UCSD-AML1 (cell line): ENCODE measurements around the gene SCARF1.

ENCODE experiments used
- DNase-seq: peaks from one replicate; lab custom pipeline; 2025; ENCODE audit not compliant: unreplicated experiment; lab: John Stamatoyannopoulos, UW

The SCARF1 gene

DNA sequence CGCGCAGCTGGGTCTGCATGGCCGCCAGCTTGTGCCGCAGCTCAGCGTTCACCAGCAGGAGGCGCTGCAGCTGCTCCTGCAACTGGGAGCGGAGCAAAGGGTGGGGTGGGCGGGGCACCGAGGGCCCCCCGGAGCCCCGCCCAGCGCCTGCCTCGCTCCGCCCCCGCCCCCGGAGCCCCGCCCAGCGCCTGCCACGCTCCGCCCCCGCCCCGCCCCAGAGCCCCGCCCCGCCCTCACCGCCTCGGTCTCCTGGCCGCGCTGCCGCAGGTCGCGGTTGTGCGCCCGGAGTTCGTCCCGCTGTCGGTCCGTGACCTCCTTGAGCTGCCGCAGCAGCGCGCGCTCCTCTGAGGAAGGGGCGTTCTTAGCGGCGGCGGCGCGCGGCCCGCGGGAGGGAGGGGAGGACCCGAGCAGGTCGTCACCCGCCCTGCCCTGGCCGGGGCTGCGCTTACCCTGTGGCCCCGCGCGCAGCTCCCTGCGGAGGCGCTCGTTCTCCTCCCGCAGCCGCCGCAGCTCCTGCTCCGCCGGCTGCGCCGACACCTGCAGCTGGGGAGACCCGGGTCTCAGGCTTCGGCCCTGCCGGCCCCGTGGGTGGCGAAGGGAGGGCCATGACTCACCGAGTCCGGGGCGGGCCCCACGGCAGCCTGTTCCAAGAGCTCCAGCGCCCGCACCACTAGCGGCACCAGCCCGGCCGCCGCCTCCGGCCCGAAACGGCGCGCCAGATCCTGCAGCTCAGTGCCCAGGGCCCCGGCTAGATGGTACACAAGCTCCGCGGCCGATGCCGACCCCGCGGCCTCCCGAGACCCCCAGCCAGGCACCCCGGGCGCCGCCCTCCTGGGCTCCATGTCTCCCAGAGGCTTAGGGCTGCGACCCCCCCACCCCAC is 3.7 kb upstream of the SCARF1 start:
- peak; percentile 96 for DNase-seq

DNA sequence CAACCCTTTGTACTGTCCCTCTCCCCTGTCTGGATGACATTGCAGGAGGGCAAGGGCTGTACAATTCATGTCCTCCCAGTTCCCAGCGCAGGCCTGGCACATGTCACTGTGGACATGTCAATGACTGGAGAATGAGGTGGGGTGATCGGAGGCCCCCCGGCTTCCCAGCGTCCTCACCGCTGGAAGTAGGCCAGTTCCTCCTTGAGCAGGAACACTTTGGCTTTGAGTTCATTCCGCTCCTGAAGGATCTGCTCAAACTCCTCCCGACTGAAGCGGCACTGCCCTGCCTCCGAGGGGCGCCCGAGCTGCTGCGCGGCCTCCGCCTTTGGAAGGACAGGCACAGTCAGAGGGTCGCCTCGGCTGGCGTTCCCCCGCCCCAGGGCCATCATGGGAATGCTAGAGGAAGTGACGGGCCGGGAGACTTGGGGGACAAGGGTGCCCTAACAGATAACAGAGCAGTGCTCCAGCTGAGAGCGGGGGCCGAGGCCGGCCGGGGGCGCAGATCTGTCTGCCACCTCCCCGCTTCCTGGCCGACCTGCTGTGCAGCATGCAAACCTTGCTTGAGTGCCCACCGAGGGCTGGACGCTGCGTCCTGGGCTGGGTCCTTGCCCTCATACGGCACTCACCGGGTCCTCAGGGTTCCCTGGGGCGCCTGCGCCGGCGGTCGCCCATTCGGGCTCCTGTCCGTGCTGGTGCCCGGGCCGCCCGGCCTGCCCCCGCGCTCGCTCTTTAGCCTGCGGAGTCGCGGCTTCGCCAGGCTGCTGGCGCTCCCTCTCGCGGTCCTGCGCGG is 2.8 kb upstream of the SCARF1 start:
- DNase-seq: peak; percentile 80

DNA sequence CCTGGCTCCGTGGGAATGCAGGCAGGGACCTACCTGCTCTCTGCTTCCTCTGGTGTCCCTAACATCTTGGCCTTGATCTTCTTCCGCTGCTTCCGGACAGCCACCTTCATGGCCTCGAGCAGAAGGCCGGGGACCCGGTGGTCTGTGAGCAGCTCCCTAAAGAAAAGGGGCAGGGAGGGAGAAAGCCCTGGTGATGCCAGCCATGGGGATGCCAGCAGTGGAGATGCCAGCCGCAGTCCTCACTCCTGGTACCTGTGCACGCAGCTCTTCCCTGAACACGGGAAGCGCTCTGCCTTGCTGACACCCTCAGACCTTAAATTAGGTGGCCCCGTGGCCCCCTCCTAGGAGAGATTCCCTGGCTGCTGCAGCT is 2.3 kb upstream of the SCARF1 start:
- no peak for DNase-seq

DNA sequence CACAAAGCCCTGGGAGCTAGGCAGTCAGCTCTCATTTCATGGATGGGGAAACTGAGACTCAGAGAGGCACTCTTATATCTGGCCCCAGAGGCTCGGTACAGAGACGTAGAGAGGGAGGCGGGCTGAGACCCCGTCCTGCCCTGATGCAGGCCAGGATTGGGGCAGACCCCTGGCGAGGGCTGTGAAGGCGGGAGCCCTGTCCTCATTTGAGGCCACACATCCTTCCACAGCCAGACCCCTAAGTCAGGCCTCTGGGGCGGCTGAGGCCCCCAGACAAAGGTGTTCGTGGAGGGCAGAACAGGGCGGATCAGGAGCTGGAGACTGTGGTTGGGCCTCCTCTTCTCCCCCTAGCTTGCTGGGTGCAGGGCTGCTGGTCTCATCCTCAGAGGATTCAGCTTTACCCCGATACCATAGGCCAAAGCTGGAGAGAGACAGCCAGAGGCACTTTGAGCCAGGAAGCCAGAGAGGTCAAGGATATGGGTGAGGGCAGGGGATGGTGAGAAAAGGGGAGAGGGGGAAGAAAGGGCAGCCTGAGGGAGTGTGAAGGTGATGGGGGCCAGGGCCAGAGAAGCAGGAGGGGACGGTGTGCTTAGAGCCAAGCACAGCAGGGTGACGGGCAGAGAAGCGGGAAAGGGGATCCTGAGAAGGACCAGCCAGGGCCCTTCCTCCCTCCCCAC is 805 bp upstream of the SCARF1 start:
- no peak for DNase-seq

DNA sequence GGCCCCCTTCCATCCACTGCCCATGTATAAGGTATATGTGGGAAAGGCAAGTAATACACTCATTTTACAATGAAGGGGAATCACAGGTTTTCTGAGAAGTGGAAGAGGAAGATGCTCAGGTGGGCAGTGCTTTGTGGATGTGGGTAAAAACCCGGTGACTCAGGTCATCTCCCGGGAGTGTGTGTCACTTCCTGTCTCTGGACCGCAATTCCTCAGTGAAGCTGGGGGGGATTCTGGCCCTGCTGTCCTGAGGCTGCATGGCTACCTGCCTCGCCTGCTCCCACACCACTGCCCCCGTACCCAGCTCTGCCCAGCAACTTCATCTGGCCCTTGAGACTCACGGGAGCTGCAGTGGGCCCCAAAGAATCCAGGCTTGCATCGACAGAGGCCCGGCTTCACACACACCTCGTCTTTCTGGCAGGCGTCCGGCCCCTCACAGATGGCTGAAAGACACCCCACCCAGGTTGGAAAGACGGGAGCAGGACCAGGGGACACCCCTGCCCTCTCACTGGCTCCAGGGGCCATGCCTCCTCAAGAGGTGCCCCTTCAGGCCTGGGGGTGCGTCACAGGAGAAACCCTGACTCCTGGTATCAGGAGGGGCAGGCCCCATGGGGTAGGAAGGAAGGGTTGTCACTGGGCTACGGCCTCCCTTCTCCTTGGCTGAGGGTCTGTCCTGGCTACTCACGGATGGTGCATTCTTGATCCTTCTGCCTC is 882 bp downstream of the SCARF1 start:
- DNase-seq: peak; percentile 56

DNA sequence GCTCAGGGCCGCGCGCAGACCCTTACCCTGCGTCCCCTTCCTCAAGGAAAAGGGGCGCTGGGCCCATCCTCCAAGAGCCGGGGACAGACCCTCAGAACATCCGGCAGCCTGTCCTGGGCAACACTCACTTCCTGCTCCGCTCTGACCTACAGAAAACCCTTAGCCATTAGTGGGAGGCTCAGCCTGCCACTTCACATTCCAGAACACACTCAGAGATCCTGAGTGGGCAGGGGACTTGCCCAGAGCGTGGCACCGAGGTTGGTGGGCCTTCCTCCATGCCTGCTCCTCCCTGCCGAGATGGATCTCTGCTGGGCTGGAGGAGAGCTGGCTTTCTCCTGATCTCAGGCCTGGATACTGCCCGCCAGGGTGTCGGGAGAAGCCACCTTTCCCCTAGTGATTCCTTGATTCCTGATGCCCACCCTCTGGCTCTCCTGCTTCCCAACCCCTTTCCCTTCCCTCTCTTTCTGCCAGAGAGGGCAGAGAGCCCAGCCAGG is 1.5 kb downstream of the SCARF1 start:
- no peak for DNase-seq

DNA sequence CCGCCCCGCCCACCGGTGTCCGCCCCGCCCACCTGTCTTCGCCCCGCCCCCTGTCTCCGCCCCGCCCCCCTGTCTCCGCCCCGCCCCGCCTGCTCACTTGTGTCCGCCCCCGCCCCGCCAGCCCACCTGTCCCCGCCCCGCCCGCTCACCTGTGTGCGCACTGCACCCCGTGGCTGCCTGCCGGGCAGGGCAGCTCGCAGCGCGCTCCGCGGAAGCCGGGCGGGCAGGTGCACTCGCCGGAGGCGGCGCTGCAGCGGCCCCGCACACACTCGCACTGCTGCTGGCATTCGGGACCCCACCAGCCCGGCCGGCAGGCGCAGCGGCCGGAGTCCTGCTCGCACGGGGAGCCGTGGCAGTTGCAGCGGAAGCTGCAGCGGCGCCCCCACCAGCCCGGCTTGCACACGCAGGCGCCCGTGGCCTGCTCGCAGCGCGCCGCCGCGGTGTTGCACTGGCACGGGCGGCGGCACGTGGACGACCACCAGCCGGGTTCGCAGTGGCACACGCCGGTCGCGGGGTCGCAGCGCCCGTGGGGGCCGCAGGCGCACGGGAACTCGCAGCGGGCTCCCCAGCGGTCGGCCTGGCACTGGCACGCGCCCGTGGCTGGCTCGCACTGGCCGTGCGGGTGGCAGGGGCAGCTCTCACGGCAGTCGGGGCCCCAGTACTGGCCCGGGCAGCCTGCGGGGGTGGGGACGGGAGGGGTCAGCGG is 2.1 kb downstream of the SCARF1 start:
- DNase-seq: no peak

DNA sequence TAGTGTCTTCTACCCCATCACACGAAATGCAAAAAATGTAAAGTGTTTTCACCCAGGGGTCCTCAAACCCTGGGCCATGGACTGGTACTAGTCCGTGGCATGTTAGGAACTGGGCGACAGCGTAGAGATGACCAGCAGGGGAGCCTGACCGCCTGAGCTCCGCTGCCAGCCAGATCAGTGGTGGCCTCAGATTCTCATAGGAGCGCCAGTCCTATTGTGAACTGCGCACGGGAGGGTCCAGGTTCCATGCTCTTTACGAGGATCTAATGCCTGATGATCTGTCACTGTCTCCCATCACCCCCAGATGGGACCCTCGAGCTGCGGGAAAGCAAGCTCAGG is 4.5 kb downstream of the SCARF1 start:
- no peak for DNase-seq

DNA sequence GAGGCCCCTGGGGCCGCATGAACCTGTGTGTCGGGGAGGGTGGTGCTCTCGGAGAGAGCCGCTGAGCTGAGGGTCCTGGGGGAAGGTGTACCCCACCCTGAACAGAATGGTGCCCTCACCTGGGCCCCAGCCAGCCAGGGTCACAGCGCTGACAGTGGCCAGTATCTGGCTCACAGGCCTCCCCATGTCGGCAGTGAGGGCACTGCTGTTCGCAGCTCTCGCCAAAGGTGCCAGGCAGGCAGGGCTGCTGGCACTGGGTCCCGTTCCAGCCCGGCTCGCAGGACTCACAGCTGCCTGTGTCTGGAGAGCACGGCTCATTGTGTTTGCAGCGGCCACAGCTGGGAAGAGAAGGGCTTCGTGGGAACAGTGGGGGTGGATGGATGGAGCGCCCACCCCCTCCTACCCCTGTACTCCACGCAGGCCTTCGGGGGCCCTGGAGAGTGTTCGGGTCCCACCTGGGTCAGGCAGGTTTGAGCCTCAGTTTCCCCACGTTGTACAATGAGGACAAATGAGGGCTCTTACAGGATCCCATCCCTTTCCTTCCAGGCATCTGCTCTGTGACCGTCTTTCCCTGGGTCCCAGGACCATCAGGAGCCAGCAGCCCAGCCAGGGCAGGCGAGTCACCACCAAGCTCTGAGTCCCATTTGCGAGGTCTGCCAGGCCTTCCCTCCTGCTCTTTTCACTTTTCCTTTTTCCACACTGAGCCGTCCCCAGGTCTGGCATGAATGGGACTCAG is 5.0 kb downstream of the SCARF1 start:
- DNase-seq: no peak

DNA sequence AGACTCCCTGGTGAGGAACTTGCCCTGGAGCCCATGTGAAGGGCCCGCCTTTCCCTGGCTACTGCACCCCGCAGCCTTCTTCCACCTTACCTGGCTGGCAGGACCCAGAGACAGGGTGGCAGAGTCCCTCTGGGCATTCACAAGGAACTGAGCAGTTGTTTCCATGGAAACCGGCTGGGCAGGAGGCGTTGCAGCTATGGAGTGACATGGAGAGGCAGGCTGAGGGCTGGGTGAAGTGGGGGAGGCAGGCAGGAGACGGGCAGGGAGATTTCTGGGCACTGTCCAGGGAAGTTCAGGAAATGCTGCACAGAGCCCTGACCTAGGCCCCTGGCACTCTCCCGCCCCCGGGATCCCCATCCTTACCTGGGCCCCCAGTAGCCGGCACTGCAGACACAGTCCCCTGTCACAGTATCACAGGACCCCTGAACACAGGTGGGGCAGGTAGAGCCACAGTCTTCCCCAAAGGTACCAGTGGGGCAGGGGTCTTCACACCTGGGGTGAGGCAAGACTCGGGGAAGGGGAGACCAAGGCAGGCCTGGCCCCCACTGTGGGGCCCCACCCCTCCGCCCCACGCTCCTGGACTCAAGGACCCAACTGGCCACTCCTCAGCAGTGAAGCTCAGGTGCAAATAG is 5.9 kb downstream of the SCARF1 start:
- no peak for DNase-seq

DNA sequence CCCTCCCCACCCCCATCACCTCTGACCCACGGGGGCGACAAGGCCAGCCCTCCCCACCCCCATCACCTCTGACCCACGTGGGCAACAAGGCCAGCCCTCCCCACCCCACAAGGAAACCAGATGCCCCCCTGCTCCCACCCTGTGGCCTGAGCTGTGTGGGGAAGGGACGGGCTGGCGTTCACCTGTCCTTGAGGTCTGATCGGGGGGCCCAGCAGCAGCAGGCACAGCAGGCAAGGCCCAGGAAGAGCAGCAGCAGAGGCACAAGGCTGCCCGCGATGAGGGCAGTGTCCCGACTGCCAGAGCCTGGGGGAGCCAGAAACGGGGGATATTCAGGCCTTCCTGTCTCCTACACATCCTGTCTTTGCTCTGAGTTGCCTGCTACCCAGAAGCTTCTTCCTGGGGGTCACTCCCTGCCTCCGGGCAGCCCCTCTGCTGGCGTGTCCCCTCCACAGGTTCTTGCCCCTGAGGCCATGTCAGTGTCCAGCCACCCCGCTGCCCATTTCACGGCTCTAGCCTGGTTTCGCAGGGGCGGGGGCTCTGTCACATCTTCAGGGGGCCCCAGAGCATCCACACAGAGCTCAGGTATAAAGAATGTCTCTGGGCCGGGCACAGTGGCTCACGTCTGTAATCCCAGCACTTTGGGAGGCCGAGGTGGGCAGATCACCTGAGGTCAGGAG is 6.8 kb downstream of the SCARF1 start:
- DNase-seq: no peak

DNA sequence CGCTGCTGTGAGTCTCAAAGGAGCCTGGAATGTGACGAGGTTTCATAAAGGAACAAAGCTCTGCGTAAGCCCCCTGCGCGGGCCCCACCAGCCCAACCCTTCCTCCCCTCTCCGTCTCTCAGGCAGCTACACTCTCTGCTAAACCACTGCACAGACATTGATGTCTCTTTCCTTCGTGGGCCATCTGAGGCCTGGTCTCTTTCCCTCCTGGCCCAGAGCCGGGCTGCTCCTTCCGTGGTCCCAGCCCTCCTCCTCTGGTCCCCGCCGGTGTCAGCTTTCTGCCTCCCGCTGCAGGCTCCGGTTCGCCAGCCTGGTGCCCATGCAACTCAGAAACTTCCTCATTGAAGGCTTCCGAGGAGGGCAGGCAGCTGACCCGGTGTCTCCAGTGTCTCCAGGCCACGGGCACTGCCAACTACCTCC is 7.4 kb downstream of the SCARF1 start:
- no peak for DNase-seq

DNA sequence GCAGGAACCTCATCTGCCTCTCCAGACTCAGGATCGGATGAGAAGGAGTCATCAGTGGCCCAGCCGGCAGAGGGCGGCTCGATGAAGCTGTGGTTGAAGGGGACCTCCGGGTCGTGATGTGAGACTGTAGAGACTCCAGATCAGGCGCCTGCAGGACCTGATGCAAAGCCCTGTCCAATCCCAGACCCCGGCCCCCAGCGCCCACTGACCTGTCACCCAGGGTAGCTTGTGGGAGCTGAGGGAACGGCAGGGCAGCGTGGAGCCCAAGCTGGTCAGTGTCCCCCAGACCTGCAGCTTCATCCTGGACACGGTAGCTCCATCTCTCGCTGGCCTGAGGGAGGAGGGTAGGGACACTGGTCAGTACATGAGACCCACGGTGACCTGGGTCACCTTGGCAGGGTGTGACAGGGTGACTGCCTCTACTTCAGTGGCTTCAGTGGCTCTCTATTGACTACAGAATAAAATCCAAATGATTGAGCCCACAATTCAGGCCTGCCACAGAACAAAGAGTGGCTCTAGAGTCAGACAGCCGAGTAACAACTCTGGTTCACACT is 8.7 kb downstream of the SCARF1 start:
- DNase-seq: no peak

DNA sequence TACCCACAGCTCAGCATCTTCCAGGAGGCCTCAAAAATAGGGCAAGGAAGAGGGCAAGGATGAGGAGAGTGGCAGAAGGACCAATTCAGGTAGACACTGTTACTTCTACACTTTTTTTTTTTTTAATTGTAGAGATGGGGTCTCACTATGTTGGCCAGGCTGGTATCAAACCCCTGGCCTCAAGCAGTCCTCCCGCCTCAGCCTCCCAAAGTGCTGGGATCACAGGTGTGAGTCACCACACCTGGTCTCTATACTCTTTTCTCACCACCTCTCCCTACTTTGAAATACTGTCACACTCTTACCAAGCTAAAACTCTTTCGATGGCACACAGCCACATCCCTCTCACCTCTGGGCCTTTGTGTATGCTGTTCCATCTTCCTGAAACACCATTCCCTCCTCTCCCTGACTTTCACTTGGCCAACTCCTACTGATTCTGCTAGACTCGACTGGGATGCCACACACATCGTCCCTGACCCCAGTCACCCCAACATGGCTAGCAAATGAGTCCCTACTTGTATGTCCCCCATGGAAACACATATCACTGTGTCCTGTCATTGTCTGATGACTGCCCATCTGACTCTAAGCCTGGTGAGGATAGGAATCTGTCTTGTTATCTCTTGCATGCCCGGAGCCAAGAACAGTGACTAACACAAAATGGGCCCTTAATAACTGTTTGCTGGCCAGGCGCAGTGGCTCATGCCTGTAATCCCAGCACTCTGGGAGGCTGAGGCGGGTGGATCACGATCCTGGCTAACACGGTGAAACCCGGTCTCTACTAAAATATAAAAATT is 9.7 kb downstream of the SCARF1 start:
- no peak for DNase-seq

DNA sequence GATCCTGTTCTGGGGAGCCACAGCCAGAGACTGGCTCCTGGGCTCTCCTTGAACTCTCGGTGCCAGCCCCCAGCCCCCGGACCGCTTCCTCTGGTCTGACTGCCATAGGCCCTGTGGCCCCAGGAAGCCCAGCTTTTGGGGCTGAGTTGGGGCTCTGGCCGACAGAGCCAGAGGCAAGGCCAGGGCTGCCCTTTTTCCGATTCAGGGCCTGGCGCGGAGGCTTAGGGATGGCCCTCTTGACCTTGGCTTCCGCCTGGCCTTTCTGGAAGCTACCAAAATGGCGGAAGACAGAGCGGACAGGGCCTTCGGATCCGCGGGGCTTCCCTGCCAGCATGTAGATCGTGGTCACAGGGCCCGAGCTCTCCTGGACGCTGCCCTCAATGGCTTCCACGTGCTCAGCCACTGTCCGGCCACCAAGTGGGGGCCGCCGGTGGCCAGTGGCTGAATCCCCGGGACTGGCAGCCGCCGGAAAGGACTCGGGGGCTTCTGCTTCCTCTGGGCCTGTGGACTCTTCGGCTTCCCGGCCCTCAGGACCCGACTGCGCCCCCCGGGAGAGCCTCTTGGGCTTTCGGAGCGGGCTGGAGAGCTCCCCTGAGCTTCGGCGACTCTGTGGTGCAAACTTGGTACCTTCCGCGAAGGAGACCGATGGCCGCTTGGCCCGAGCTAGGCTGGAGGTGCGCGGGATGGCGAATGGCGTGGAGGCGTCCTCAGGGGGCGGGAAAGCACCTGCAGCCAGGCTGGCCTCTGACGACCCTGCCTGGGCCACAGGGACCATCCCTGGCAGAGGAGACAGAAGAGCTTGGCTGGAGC is 10.5 kb downstream of the SCARF1 start:
- DNase-seq: no peak

DNA sequence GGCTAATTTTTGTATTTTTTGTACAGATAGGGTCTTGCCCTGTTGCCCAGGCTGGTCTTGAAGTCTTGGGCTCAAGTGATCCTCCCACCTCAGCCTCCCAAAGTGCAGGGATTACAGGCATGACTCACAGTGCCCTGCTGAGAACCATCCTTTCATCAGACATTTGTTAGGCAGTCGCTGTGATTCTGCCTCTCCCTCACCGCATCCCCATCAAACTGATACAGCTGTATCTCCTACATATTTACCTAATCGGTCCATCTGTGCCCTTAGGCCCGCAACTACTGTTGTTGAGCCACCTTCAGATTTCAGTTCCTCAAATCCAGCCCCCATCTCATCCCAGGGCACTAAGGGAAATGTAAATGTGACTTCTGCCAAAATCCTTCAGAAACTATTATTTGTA is 14.9 kb downstream of the SCARF1 start:
- no peak for DNase-seq
